ENCODE measurements around the gene TTC9C.

DNA sequence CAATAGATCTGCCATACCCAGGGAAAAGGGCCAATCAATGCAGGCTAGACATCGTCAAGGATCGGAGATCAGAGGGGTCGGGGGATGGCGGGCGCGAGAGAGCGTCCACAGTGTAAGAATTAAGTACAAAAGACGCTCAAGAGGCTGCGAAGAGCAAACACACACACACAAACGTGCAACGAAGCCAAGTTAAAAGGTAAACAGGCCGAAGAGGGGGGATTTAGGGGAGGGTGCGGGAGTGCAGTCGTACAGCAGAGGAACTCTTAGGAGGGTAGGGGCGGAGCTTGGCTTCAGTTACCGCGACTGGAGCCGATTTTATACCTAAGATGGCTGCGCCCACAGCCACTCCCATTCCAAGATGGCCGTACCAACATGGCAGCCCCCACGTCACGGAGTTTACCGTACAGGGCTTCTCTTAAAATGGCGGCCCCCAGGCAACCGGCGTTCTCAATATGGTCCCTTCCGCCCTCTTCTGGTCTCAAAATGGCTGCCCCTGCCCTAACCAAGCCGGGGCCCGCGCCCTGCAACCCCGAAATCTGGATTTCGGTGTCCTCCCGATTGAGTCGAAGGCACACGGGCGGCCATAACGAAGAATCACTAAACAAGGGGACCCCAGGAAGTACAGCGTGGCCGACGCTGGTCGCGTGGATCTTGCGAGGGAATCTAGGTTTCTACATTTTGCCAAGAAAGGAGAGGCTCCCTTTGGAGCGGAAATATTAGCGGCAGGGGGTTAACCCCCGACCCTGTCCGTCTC, 18.9 kb upstream of the TTC9C start:
- TF ChIP-seq EZH2 (IDR thresholded peaks at IDR 0.05) (no peak), EZH2phosphoT487 (IDR thresholded peaks at IDR 0.05) (no peak)
- TF ChIP-seq, protein P1, sequence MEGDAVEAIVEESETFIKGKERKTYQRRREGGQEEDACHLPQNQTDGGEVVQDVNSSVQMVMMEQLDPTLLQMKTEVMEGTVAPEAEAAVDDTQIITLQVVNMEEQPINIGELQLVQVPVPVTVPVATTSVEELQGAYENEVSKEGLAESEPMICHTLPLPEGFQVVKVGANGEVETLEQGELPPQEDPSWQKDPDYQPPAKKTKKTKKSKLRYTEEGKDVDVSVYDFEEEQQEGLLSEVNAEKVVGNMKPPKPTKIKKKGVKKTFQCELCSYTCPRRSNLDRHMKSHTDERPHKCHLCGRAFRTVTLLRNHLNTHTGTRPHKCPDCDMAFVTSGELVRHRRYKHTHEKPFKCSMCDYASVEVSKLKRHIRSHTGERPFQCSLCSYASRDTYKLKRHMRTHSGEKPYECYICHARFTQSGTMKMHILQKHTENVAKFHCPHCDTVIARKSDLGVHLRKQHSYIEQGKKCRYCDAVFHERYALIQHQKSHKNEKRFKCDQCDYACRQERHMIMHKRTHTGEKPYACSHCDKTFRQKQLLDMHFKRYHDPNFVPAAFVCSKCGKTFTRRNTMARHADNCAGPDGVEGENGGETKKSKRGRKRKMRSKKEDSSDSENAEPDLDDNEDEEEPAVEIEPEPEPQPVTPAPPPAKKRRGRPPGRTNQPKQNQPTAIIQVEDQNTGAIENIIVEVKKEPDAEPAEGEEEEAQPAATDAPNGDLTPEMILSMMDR (IDR thresholded peaks at IDR 0.05) = no peak

All from neural progenitor cell (in vitro differentiated cells).